ENCODE measurements around the gene CNEP1R1. TPM values are rescaled to one million over a fixed set of nuclear protein-coding genes. Genes with fewer than 3 reads are reported as not detected.

The CNEP1R1 gene
- total RNA-seq, 2 donors from 2014 or later, result 18.6 to 22.2 TPM

- intact Hi-C loops (cut with DNase I), result no loop called here
- DNase-seq (ENCODE audit: low spot score), result no peak
These were observed 25.8 kb downstream of the CNEP1R1 start for GRCh38 chr16:50050802-50051201.

GRCh38 chr16:50056226-50056625, 31.2 kb downstream of the CNEP1R1 start:
- DNase-seq (ENCODE audit: low spot score), result no peak
- intact Hi-C loops (cut with DNase I), result no loop called here

GRCh38 chr16:50058091-50058771, 33.2 kb downstream of the CNEP1R1 start:
- intact Hi-C loops (cut with DNase I), result no loop called here
- no peak for DNase-seq (ENCODE audit: low spot score)

- intact Hi-C loops (cut with DNase I), result no loop called here
- DNase-seq (ENCODE audit: low spot score), result no peak
These were observed 34.1 kb downstream of the CNEP1R1 start for GRCh38 chr16:50059111-50059510.

GRCh38 chr16:50059669-50060068, 34.6 kb downstream of the CNEP1R1 start:
- DNase-seq (ENCODE audit: low spot score), result no peak
- intact Hi-C loops (cut with DNase I), result no loop called here

- intact Hi-C loops (cut with DNase I), result no loop called here
- no peak for DNase-seq (ENCODE audit: low spot score)
These were observed 36.3 kb downstream of the CNEP1R1 start for GRCh38 chr16:50061326-50061725.

GRCh38 chr16:50065241-50065623, 40.2 kb downstream of the CNEP1R1 start:
- intact Hi-C loops (cut with DNase I), result no loop called here
- DNase-seq (ENCODE audit: low spot score), result no peak

GRCh38 chr16:50065624-50066481, 40.8 kb downstream of the CNEP1R1 start, which contains the start of gene HEATR3:
HEATR3 (plus strand) TSS chr16:50065970; CDS start chr16:50066132, 162 bp downstream.
- intact Hi-C loops (cut with DNase I), result no loop called here

GRCh38 chr16:50066482-50067289, 41.7 kb downstream of the CNEP1R1 start:
- intact Hi-C loops (cut with DNase I), result no loop called here

More at GRCh38 chr16:50065624-50066481, 40.8 kb downstream of the CNEP1R1 start, which contains the start of gene HEATR3:
- DNase-seq (ENCODE audit: low spot score), result peak; percentile 98

GRCh38 chr16:50067290-50067853, 42.3 kb downstream of the CNEP1R1 start:
- DNase-seq (ENCODE audit: low spot score), result no peak
- intact Hi-C loops (cut with DNase I), result no loop called here

More at GRCh38 chr16:50066482-50067289, 41.7 kb downstream of the CNEP1R1 start:
- DNase-seq (ENCODE audit: low spot score), result no peak

- no peak for DNase-seq (ENCODE audit: low spot score)
- intact Hi-C loops (cut with DNase I), result no loop called here
These were observed 43.5 kb downstream of the CNEP1R1 start for GRCh38 chr16:50068550-50068949.

GRCh38 chr16:50069060-50069459, 44.0 kb downstream of the CNEP1R1 start:
- intact Hi-C loops (cut with DNase I), result no loop called here

GRCh38 chr16:50071075-50071671, 46.1 kb downstream of the CNEP1R1 start:
- intact Hi-C loops (cut with DNase I), result no loop called here
- DNase-seq (ENCODE audit: low spot score), result no peak

More at GRCh38 chr16:50069060-50069459, 44.0 kb downstream of the CNEP1R1 start:
- no peak for DNase-seq (ENCODE audit: low spot score)

- intact Hi-C loops (cut with DNase I), result no loop called here
- no peak for DNase-seq (ENCODE audit: low spot score)
These were observed 47.7 kb downstream of the CNEP1R1 start for GRCh38 chr16:50072730-50073129.

GRCh38 chr16:50079397-50080140, 54.5 kb downstream of the CNEP1R1 start:
- DNase-seq (ENCODE audit: low spot score), result no peak
- intact Hi-C loops (cut with DNase I), result no loop called here

GRCh38 chr16:50081428-50082018, 56.5 kb downstream of the CNEP1R1 start:
- DNase-seq (ENCODE audit: low spot score), result no peak
- intact Hi-C loops (cut with DNase I), result no loop called here

- intact Hi-C loops (cut with DNase I), result no loop called here
- no peak for DNase-seq (ENCODE audit: low spot score)
These were observed 59.0 kb downstream of the CNEP1R1 start for GRCh38 chr16:50083996-50084395.

- intact Hi-C loops (cut with DNase I), result no loop called here
These were observed 61.2 kb downstream of the CNEP1R1 start for GRCh38 chr16:50086176-50086575.

More at GRCh38 chr16:50086176-50086575, 61.2 kb downstream of the CNEP1R1 start:
- DNase-seq (ENCODE audit: low spot score), result no peak
